ENCODE measurements around the gene IRGQ.

IRGQ gene

DNA sequence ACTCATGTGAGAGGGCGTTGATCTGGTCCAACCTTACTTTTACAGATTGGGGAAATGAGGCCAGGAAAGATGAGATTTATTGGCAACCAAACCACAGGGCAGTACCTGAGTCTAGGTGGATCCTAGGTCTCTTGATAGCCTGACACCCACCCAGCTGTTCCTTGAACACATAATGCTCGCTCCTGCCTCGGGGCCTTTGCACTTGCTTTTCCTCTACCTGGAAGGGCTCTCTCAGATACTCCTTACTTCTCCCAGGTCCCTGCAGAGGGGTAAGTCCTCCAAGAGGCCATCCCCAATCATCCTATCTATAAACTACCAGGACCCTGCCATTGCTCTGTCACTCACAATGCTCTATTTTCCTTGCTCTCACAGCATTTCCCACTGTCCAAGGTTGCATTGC is 55.6 kb downstream of the IRGQ start:
- H3K4me3 ChIP-seq (ENCODE audit: low read depth, low read length) = no peak overlapping the region
- no peak for DNase-seq (ENCODE audit: low read depth)
- TF ChIP-seq CTCF (IDR thresholded peaks at IDR 0.05; ENCODE audit: low read depth, low read length) (no peak), POLR2A (IDR thresholded peaks at IDR 0.05; ENCODE audit: extremely low read depth, insufficient read length) (no peak), MYC (IDR thresholded peaks at IDR 0.05; ENCODE audit: low read depth, low read length) (no peak)
- TF ChIP-seq, protein P1, sequence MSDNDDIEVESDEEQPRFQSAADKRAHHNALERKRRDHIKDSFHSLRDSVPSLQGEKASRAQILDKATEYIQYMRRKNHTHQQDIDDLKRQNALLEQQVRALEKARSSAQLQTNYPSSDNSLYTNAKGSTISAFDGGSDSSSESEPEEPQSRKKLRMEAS (IDR thresholded peaks at IDR 0.05; ENCODE audit: low read depth, low read length) = no peak

DNA sequence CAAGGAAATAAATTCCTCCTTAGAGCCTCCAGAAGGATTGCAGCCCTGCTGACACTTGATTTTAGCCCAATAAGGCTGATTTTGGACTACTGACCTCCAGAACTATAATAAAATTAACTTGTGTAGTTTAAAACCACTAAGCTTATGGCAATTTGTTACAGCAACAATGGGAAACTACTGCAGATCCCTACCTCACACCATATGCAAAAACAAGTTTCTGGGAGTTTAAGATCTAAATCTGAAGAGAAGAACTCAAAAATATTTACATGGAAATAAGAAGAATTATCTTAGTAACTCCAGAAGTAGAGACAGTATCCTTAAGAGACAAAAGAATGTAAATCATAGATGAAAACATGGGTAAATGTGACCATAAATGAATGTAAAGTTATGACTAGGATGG is 57.0 kb downstream of the IRGQ start:
- H3K4me3 ChIP-seq (ENCODE audit: low read depth, low read length) = no peak overlapping the region
- no peak for DNase-seq (ENCODE audit: low read depth)
- no peak for TF ChIP-seq CTCF (IDR thresholded peaks at IDR 0.05; ENCODE audit: low read depth, low read length)
- TF ChIP-seq, protein P1 (IDR thresholded peaks at IDR 0.05; ENCODE audit: low read depth, low read length) = no peak
- no peak for TF ChIP-seq MYC (IDR thresholded peaks at IDR 0.05; ENCODE audit: low read depth, low read length)
- no peak for TF ChIP-seq POLR2A (IDR thresholded peaks at IDR 0.05; ENCODE audit: extremely low read depth, insufficient read length)

- peak; percentile 34 for DNase-seq (ENCODE audit: low read depth)
- no peak overlapping the region for H3K4me3 ChIP-seq (ENCODE audit: low read depth, low read length)
- peak; percentile 8 for TF ChIP-seq CTCF (IDR thresholded peaks at IDR 0.05; ENCODE audit: low read depth, low read length)
- TF ChIP-seq, protein P1 (IDR thresholded peaks at IDR 0.05; ENCODE audit: low read depth, low read length) = no peak
- no peak for TF ChIP-seq POLR2A (IDR thresholded peaks at IDR 0.05; ENCODE audit: extremely low read depth, insufficient read length)
- TF ChIP-seq MYC (IDR thresholded peaks at IDR 0.05; ENCODE audit: low read depth, low read length) = no peak
Measured at GRCh38 chr19:43534816-43535761, 60.8 kb downstream of the IRGQ start.
